ENCODE data around the gene SLC40A1. TPM values are rescaled to one million over a fixed set of nuclear protein-coding genes. Genes with fewer than 3 reads are reported as not detected.

The SLC40A1 gene
- total and polyA plus RNA-seq, 4 donors: 97.4 to 572 (median 168) TPM

- Histone ChIP-seq H3K9ac (ENCODE audit: low read depth in 1 of 2, low read length in 2 of 2) (no peak overlapping the region), H3K27ac (ENCODE audit: low read depth in 1 of 2, low read length in 2 of 2) (no peak overlapping the region), H3K36me3 (ENCODE audit: control insufficient read depth in 4 of 4, insufficient read depth in 3 of 4, low read depth in 1 of 4, low read length in 3 of 4) (no peaks in the 10 kb centered on the region), H3K4me3 (ENCODE audit: low read depth in 1 of 3, low read length in 3 of 3) (no peak overlapping the region), H3K4me1 (ENCODE audit: control insufficient read depth in 4 of 4, insufficient read depth in 4 of 4, low read length in 3 of 4) (peaks cover 0 to 9% (median 5%) of the 10 kb centered on the region in 4 donors), H3K27me3 (ENCODE audit: control insufficient read depth in 4 of 4, insufficient read depth in 4 of 4, low read length in 3 of 4) (no peaks in the 10 kb centered on the region), H3K9me3 (ENCODE audit: control insufficient read depth in 4 of 4, low read length in 3 of 4) (no peaks in the 10 kb centered on the region)
- DNase-seq (ENCODE audit: low spot score): no peak
- WGBS: 98% methylated on average over 1 of the region's 1 CpG
- TF ChIP-seq REST (IDR thresholded peaks at IDR 0.05): no peak
- TF ChIP-seq HNF4A (conservative IDR thresholded peaks at IDR 0.05): no peak
- TF ChIP-seq YY1 (IDR thresholded peaks at IDR 0.05): no peak
- TF ChIP-seq NR2F2 (IDR thresholded peaks at IDR 0.05): no peak
- no peak for TF ChIP-seq GABPA (IDR thresholded peaks at IDR 0.05 in 1 of 2, conservative IDR thresholded peaks at IDR 0.05 in 1 of 2)
- no peak for TF ChIP-seq MAX (IDR thresholded peaks at IDR 0.05)
- TF ChIP-seq SP1 (IDR thresholded peaks at IDR 0.05): no peak
- TF ChIP-seq EGR1 (IDR thresholded peaks at IDR 0.05; ENCODE audit: low read depth in 2 of 2): no peak
- no peak for TF ChIP-seq TAF1 (conservative IDR thresholded peaks at IDR 0.05)
- no peak for TF ChIP-seq FOXA1 (IDR thresholded peaks at IDR 0.05)
- no peak for TF ChIP-seq ATF3 (IDR thresholded peaks at IDR 0.05)
Measured at GRCh38 chr2:189543367-189543766, 37.2 kb downstream of the SLC40A1 start.

DNA sequence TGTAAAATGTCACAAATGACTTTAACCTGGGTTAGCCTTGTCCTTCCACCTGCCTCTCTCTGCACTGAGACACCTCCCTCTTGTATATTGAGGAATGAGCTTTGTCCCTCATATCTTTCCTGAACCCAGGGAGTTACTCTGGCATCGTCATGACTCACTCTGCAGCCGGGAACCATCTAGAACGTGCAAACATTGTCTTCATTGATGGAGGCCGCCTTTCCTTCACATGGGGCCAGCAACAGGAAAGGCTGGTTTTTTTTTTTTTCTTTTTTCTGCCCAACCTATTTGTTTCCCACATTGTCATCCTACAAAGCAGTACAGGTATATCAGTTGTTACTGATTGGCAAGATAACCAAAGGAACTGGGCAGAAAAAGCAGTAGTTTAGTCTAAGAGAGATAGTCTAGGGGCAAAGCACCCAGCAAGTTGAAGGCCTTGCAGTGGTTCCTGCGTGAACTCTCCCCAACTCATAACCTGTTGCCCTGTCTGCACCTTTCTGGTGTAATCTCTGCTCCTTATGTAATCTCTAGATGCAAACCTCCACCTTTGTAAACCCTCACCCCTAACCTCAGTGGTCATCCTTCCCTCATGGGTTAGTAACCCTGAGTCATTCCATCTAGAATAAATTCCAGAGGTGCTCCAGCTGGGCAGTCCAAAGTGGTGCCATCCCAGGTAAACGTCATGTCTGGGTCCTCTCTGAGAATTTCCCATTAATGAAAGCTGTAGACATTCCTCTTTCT is 38.3 kb downstream of the SLC40A1 start:
- Histone ChIP-seq H3K27me3 (ENCODE audit: control insufficient read depth in 4 of 4, insufficient read depth in 4 of 4, low read length in 3 of 4) (no peaks in the 10 kb centered on the region), H3K4me3 (ENCODE audit: low read depth in 1 of 3, low read length in 3 of 3) (no peak overlapping the region), H3K9me3 (ENCODE audit: control insufficient read depth in 4 of 4, low read length in 3 of 4) (no peaks in the 10 kb centered on the region), H3K4me1 (ENCODE audit: control insufficient read depth in 4 of 4, insufficient read depth in 4 of 4, low read length in 3 of 4) (peaks cover 0 to 9% (median 5%) of the 10 kb centered on the region in 4 donors), H3K36me3 (ENCODE audit: control insufficient read depth in 4 of 4, insufficient read depth in 3 of 4, low read depth in 1 of 4, low read length in 3 of 4) (no peaks in the 10 kb centered on the region), H3K27ac (ENCODE audit: low read depth in 1 of 2, low read length in 2 of 2) (peak overlapping the region; percentile 23 to 64), H3K9ac (ENCODE audit: low read depth in 1 of 2, low read length in 2 of 2) (no peak overlapping the region)
- DNase-seq (ENCODE audit: low spot score): no peak
- 72% methylated on average over 6 of the region's 6 CpGs for WGBS
- TF ChIP-seq HNF4G (IDR thresholded peaks at IDR 0.05): no peak
- TF ChIP-seq RAD21 (IDR thresholded peaks at IDR 0.05): no peak
- no peak for TF ChIP-seq RXRA (IDR thresholded peaks at IDR 0.05)
- no peak for TF ChIP-seq YY1 (IDR thresholded peaks at IDR 0.05)
- TF ChIP-seq REST (IDR thresholded peaks at IDR 0.05): no peak
- peak; percentile 67 for TF ChIP-seq MAX (IDR thresholded peaks at IDR 0.05)
- no peak for TF ChIP-seq SP1 (IDR thresholded peaks at IDR 0.05)
- no peak for TF ChIP-seq NR2F2 (IDR thresholded peaks at IDR 0.05)
- no peak for TF ChIP-seq EGR1 (IDR thresholded peaks at IDR 0.05; ENCODE audit: low read depth in 2 of 2)
- TF ChIP-seq, protein P1, sequence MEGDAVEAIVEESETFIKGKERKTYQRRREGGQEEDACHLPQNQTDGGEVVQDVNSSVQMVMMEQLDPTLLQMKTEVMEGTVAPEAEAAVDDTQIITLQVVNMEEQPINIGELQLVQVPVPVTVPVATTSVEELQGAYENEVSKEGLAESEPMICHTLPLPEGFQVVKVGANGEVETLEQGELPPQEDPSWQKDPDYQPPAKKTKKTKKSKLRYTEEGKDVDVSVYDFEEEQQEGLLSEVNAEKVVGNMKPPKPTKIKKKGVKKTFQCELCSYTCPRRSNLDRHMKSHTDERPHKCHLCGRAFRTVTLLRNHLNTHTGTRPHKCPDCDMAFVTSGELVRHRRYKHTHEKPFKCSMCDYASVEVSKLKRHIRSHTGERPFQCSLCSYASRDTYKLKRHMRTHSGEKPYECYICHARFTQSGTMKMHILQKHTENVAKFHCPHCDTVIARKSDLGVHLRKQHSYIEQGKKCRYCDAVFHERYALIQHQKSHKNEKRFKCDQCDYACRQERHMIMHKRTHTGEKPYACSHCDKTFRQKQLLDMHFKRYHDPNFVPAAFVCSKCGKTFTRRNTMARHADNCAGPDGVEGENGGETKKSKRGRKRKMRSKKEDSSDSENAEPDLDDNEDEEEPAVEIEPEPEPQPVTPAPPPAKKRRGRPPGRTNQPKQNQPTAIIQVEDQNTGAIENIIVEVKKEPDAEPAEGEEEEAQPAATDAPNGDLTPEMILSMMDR (IDR thresholded peaks at IDR 0.05; ENCODE audit: low read depth, low read length, missing input control): no peak
- TF ChIP-seq TAF1 (conservative IDR thresholded peaks at IDR 0.05): no peak
- TF ChIP-seq FOXA2 (IDR thresholded peaks at IDR 0.05): no peak
- peak in 1 of 2 donors; percentile 39 for TF ChIP-seq HNF4A (conservative IDR thresholded peaks at IDR 0.05)
- TF ChIP-seq JUND (IDR thresholded peaks at IDR 0.05): peak in 1 of 2 donors; percentile 63
